Non-pigmented ciliary epithelial cell (primary cell): ENCODE results near the gene GORAB.

ENCODE experiments used
- DNase-seq: peaks from one replicate; pipeline ENCODE4 v3.0.0-alpha.2; 2010; ENCODE audit warnings: low read depth

GORAB gene

GRCh38 chr1:170592591-170593111 lies 60.7 kb downstream of the GORAB start:
- DNase-seq: no peak

- DNase-seq: no peak
These were observed 61.4 kb downstream of the GORAB start for GRCh38 chr1:170593173-170594011.

DNA sequence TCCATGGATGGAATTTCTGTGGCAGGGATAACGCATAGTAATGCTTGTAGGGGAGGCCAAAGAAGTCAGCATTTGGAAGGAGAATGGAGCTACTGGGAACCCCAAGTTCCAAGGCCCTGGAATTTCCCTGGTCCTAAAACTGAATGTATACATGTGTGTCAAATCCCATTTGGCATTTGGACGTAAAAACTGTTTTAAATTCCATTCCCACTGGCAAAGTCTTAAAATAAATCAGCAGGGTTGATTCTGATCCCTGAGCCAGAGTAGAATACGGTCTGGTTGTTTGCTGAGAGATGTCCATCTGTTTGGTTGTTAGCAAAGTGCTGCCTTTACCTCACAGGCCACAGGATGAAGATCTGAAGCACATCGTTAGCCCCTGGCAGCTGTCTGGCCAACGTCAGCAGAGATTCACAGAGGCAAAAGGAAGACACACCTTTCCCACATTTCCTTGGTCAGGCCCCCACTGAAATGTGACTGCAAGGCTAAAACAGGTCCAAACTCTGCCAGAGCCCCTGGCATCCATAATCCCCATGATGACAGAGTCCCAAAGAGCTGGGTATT lies 62.2 kb downstream of the GORAB start:
- no peak for DNase-seq

- no peak for DNase-seq
These were observed 64.7 kb downstream of the GORAB start for GRCh38 chr1:170596701-170597100.

DNA sequence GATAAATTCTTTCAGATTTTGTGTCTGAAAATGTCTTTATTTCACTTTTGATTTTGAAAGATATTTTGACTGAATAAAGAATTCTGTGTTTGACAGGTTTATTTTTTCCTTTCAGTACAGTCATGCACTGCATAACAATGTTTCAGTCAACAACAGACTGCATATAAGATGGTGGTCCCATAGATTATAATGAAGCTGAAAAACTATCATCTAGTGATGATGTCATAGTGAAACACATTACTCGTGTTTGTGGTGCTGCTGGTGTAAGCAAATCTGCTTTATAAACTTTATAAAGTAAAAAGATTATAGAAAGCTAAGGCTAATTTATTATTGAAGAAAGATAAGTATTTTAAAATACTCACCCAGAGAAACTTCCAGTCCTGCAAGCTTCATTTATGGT lies 66.7 kb downstream of the GORAB start:
- DNase-seq: no peak

- DNase-seq: no peak
These were observed 67.1 kb downstream of the GORAB start for GRCh38 chr1:170599033-170599432.

- no peak for DNase-seq
These were observed 69.9 kb downstream of the GORAB start for GRCh38 chr1:170601866-170602265.
